DND-41 (cell line): ENCODE results near the gene AFF4.

Experiments
- ATAC-seq: fragments of 200-7000 bp; cut with Tn5 transposase; 3 replicates; pipeline ENCODE4 v1.9.1; 2021; ENCODE audit warnings: low read depth; ENCODE audit not compliant: insufficient read depth
- DNase-seq: peaks from one replicate; pipeline ENCODE4 v3.0.0-alpha.2; 2020
- H2AFZ ChIP-seq: 2 replicates; pipeline ENCODE4 v1.6.0; 2012; ENCODE audit warnings: low read depth, low read length
- H3K27ac ChIP-seq: 2 replicates; pipeline ENCODE4 v1.5.1; 2012; ENCODE audit warnings: low read length, inconsistent platforms
- H3K27me3 ChIP-seq: fragments of 200-600 bp; sonication (generic); 2 replicates; pipeline ENCODE4 v1.6.0; 2012; ENCODE audit warnings: low read length, mild to moderate bottlenecking, inconsistent platforms; ENCODE audit not compliant: insufficient read depth, poor library complexity
- H3K36me3 ChIP-seq: 2 replicates; pipeline ENCODE4 v1.5.1; 2012; ENCODE audit warnings: low read length, inconsistent platforms; ENCODE audit not compliant: insufficient read depth
- H3K4me1 ChIP-seq: 2 replicates; pipeline ENCODE4 v1.5.1; 2012; ENCODE audit warnings: mild to moderate bottlenecking, low read length; ENCODE audit not compliant: insufficient read depth
- H3K4me2 ChIP-seq: 2 replicates; pipeline ENCODE4 v1.6.0; 2012; ENCODE audit warnings: mild to moderate bottlenecking, moderate library complexity, low read length, inconsistent platforms; ENCODE audit not compliant: insufficient read depth
- H3K4me3 ChIP-seq, 2 experiments: fragments of 200-600 bp in 1 of 2; shearing (Covaris generic) in 1 of 2; 2 replicates each; pipeline ENCODE4 v1.5.1; 2012 to 2016; ENCODE audit warnings: inconsistent platforms in 2 of 2, low read length in 2 of 2, mild to moderate bottlenecking in 2 of 2, low read depth in 1 of 2, moderate library complexity in 1 of 2
- H3K79me2 ChIP-seq: 2 replicates; pipeline ENCODE4 v1.6.0; 2012; ENCODE audit warnings: low read length, inconsistent platforms; ENCODE audit not compliant: insufficient read depth
- H3K9ac ChIP-seq: 2 replicates; pipeline ENCODE4 v1.6.0; 2012; ENCODE audit warnings: low read depth, mild to moderate bottlenecking, inconsistent platforms, low read length, moderate library complexity
- H3K9me3 ChIP-seq: 2 replicates; pipeline ENCODE4 v1.5.1; 2012; ENCODE audit warnings: low read length, moderate library complexity, mild to moderate bottlenecking, inconsistent platforms; ENCODE audit not compliant: insufficient read depth, severe bottlenecking
- H4K20me1 ChIP-seq: 2 replicates; pipeline ENCODE4 v1.6.0; 2012; ENCODE audit warnings: low read length; ENCODE audit not compliant: insufficient read depth
- EZH2 ChIP-seq: IDR thresholded peaks from 3 replicates; pipeline ENCODE4 v1.6.1; 2012; ENCODE audit warnings: borderline replicate concordance, low read depth, mild to moderate bottlenecking, moderate library complexity, low read length, inconsistent platforms; ENCODE audit not compliant: severe bottlenecking
- TF ChIP-seq, protein P1 (sequence below): IDR thresholded peaks from 2 replicates; pipeline ENCODE4 v1.5.1; 2012; ENCODE audit warnings: borderline replicate concordance, low read length, moderate library complexity, mild to moderate bottlenecking; ENCODE audit not compliant: poor library complexity, severe bottlenecking; ENCODE audit errors: extremely low read depth

AFF4 gene

GRCh38 chr5:132840313-132840712 is 123.1 kb downstream of the AFF4 start:
- H3K4me1 ChIP-seq: no peaks in the 10 kb centered on the region
- no peaks in the 10 kb centered on the region for H3K27me3 ChIP-seq
- no peak for DNase-seq
- H3K36me3 ChIP-seq: no peaks in the 10 kb centered on the region
- TF ChIP-seq EZH2: no peak
- TF ChIP-seq, protein P1, sequence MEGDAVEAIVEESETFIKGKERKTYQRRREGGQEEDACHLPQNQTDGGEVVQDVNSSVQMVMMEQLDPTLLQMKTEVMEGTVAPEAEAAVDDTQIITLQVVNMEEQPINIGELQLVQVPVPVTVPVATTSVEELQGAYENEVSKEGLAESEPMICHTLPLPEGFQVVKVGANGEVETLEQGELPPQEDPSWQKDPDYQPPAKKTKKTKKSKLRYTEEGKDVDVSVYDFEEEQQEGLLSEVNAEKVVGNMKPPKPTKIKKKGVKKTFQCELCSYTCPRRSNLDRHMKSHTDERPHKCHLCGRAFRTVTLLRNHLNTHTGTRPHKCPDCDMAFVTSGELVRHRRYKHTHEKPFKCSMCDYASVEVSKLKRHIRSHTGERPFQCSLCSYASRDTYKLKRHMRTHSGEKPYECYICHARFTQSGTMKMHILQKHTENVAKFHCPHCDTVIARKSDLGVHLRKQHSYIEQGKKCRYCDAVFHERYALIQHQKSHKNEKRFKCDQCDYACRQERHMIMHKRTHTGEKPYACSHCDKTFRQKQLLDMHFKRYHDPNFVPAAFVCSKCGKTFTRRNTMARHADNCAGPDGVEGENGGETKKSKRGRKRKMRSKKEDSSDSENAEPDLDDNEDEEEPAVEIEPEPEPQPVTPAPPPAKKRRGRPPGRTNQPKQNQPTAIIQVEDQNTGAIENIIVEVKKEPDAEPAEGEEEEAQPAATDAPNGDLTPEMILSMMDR: no peak
- no peaks in the 10 kb centered on the region for H4K20me1 ChIP-seq
- no peak overlapping the region for H3K4me3 ChIP-seq
- H3K9me3 ChIP-seq: no peaks in the 10 kb centered on the region
- ATAC-seq: no peak
- no peak overlapping the region for H3K9ac ChIP-seq
- H3K4me2 ChIP-seq: no peak overlapping the region
- no peak overlapping the region for H2AFZ ChIP-seq
- H3K79me2 ChIP-seq: no peaks in the 10 kb centered on the region
- no peak overlapping the region for H3K27ac ChIP-seq

DNA sequence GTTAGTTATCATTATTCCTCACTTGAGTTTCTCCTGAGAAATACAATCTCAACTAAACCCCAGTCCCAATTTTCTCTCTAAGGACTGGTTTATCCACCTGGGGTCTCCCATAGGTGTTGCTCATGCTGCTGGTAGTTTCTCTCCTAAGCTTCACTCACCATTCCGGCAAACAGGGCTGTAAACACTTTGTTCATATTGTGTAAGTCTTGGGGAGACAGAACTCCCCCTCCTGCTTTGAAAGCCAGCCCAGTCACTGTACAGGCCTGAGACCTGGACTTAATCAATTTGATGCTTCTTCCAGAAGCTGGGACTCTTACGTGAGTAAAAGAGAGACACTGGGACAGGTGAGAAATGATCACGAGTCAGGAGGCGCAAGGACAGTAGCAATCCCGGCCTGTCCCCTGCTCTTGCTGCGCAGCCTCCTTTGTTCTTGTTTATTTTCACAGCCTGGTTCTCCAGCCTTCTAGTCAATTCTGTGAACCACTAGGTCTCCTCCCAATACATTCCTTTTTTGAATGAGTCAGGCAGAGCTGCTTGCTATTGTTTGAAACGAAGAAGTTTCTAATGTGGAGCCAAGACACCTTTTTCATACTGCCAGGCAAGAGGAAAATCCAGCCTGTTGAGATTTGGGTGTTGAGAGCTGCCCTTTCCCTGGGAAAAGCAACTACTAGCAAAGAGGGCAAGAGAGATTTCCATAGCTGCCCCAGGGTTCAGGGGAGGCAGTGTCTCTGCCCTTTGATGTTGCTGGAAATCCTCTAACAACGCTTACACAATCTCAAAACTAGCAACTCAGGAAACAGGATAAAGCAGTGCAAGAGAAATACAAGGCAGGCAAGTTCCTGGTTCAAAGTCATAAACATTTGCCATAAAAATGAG is 123.8 kb downstream of the AFF4 start:
- Histone ChIP-seq H3K4me1 (no peaks in the 10 kb centered on the region), H3K36me3 (no peaks in the 10 kb centered on the region), H3K9ac (no peak overlapping the region), H3K4me3 (no peak overlapping the region), H2AFZ (no peak overlapping the region), H3K27me3 (no peaks in the 10 kb centered on the region), H3K79me2 (no peaks in the 10 kb centered on the region), H3K9me3 (no peaks in the 10 kb centered on the region), H4K20me1 (no peaks in the 10 kb centered on the region), H3K4me2 (no peak overlapping the region), H3K27ac (no peak overlapping the region)
- TF ChIP-seq, protein P1: no peak
- TF ChIP-seq EZH2: no peak
- no peak for ATAC-seq
- no peak for DNase-seq

- no peaks in the 10 kb centered on the region for H3K27me3 ChIP-seq
- H3K4me1 ChIP-seq: no peaks in the 10 kb centered on the region
- TF ChIP-seq, protein P1: no peak
- no peak for TF ChIP-seq EZH2
- H3K9me3 ChIP-seq: no peaks in the 10 kb centered on the region
- H2AFZ ChIP-seq: no peak overlapping the region
- DNase-seq: no peak
- no peak for ATAC-seq
- H3K4me3 ChIP-seq: no peak overlapping the region
- no peak overlapping the region for H3K9ac ChIP-seq
- no peak overlapping the region for H3K4me2 ChIP-seq
- no peaks in the 10 kb centered on the region for H3K36me3 ChIP-seq
- no peaks in the 10 kb centered on the region for H4K20me1 ChIP-seq
- no peak overlapping the region for H3K27ac ChIP-seq
- no peaks in the 10 kb centered on the region for H3K79me2 ChIP-seq
These were observed 124.7 kb downstream of the AFF4 start for GRCh38 chr5:132838516-132839282.
